Endothelial cell (in vitro differentiated cells): ENCODE data around the gene OAT. TPM values are rescaled to one million over a fixed set of nuclear protein-coding genes. Genes with fewer than 3 reads are reported as not detected.
"Not testable (repeated sequence)": the region's sequence is repeated elsewhere in the genome, so short reads cannot be mapped to it uniquely, and the experiment has no call there.

Experiments
- DNase-seq: peaks from one replicate; pipeline ENCODE4 v3.0.0; 2021; ENCODE audit warnings: low spot score
- H3K27ac Mint-ChIP-seq: one replicate; pipeline ENCODE4 v1.8.0; 2021; ENCODE audit warnings: mixed read lengths, inconsistent platforms; ENCODE audit not compliant: unreplicated experiment
- H3K27me3 Mint-ChIP-seq: one replicate; pipeline ENCODE4 v1.8.0; 2021; ENCODE audit warnings: mild to moderate bottlenecking, moderate library complexity, mixed read lengths, inconsistent platforms; ENCODE audit not compliant: unreplicated experiment
- H3K36me3 Mint-ChIP-seq: one replicate; pipeline ENCODE4 v1.8.0; 2021; ENCODE audit warnings: mild to moderate bottlenecking, low read depth, mixed read lengths, inconsistent platforms; ENCODE audit not compliant: unreplicated experiment
- H3K4me1 Mint-ChIP-seq: one replicate; pipeline ENCODE4 v1.8.0; 2021; ENCODE audit warnings: mild to moderate bottlenecking, mixed read lengths, inconsistent platforms; ENCODE audit not compliant: unreplicated experiment
- H3K4me3 Mint-ChIP-seq: one replicate; pipeline ENCODE4 v1.8.0; 2021; ENCODE audit warnings: mild to moderate bottlenecking, mixed read lengths, inconsistent platforms; ENCODE audit not compliant: unreplicated experiment
- H3K9me3 Mint-ChIP-seq: one replicate; pipeline ENCODE4 v1.8.0; 2021; ENCODE audit warnings: mixed read lengths, inconsistent platforms; ENCODE audit not compliant: unreplicated experiment
- CTCF ChIP-seq: fragments of 200-600 bp; sonication (generic); IDR thresholded peaks from one replicate; pipeline ENCODE4 v1.5.0; 2021; ENCODE audit warnings: antibody characterized with exemption; ENCODE audit not compliant: unreplicated experiment
- total RNA-seq: library from RNA; stranded (reverse); fragmentation: NEBNext Ultra II Directional; extraction: Animal tissue kit (Norgen Biotek cat#: 25700); gene quantifications from one replicate; pipeline ENCODE4 v1.2.1, GENCODE V29; 2021; ENCODE audit not compliant: unreplicated experiment

Gene OAT
- total RNA-seq, 1 donor from 2014 or later, result 36.6 TPM

DNA sequence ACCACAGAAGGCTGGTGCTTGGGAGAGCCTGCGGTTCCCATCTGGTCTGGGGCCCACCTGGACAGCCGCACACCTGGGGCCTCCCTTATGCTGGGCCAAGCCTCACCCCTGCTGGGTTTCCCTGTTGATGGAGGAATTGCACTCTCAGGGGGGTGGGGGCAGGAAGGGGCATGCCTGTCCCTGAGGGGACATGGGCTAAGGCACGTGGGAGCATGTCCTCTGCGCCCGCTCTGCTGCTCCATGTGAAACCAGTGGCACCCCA lies 43.4 kb downstream of the OAT start:
- TF ChIP-seq CTCF, result no peak
- Mint-ChIP-seq H3K4me1 (no peaks in the 10 kb centered on the region), H3K4me3 (no peak overlapping the region), H3K36me3 (no peaks in the 10 kb centered on the region), H3K9me3 (no peaks in the 10 kb centered on the region), H3K27me3 (peaks cover 5% of the 10 kb centered on the region), H3K27ac (no peak overlapping the region)
- no peak for DNase-seq

GRCh38 chr10:124374535-124375352 lies 44.0 kb downstream of the OAT start:
- no peak overlapping the region for H3K27ac Mint-ChIP-seq
- H3K4me1 Mint-ChIP-seq, result peaks cover 4% of the 10 kb centered on the region
- peaks cover 5% of the 10 kb centered on the region for H3K27me3 Mint-ChIP-seq
- no peaks in the 10 kb centered on the region for H3K36me3 Mint-ChIP-seq
- no peak for TF ChIP-seq CTCF
- H3K4me3 Mint-ChIP-seq, result no peak overlapping the region
- DNase-seq, result no peak
- H3K9me3 Mint-ChIP-seq, result no peaks in the 10 kb centered on the region

- no peak for DNase-seq
- Mint-ChIP-seq H3K9me3 (no peaks in the 10 kb centered on the region), H3K4me1 (peaks cover 5% of the 10 kb centered on the region), H3K36me3 (no peaks in the 10 kb centered on the region), H3K27ac (no peak overlapping the region), H3K4me3 (no peak overlapping the region), H3K27me3 (peaks cover 4% of the 10 kb centered on the region)
- no peak for TF ChIP-seq CTCF
These were observed 45.8 kb downstream of the OAT start for GRCh38 chr10:124372899-124373298.

DNA sequence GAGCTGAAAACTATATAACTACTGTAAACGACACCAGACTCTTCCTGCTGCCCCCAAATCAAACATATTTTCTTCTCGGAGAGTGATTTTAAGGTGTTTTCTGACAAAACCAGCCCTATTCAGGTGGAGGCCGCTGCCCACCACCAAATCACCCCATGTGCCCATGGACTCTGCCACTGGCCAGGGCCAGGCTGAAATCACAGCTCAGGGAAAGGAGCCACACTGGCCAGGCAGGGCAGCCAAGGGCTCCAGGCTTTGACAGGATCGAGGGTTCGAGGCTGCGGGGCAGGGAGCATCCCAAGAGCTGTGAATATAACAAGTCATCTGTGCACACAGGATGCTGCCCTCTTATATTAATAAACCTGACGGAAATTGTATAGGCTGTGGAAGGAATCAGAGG lies 48.3 kb downstream of the OAT start:
- peaks cover 7% of the 10 kb centered on the region for H3K27me3 Mint-ChIP-seq
- H3K9me3 Mint-ChIP-seq, result no peaks in the 10 kb centered on the region
- no peak overlapping the region for H3K4me3 Mint-ChIP-seq
- H3K27ac Mint-ChIP-seq, result no peak overlapping the region
- no peak for DNase-seq
- H3K36me3 Mint-ChIP-seq, result no peaks in the 10 kb centered on the region
- no peak for TF ChIP-seq CTCF
- H3K4me1 Mint-ChIP-seq, result peaks cover 5% of the 10 kb centered on the region

- Mint-ChIP-seq H3K4me1 (peaks cover 5% of the 10 kb centered on the region), H3K27me3 (peaks cover 11% of the 10 kb centered on the region), H3K4me3 (no peak overlapping the region), H3K9me3 (no peaks in the 10 kb centered on the region), H3K36me3 (no peaks in the 10 kb centered on the region), H3K27ac (no peak overlapping the region)
- TF ChIP-seq CTCF, result no peak
- DNase-seq, result no peak
These were observed 48.7 kb downstream of the OAT start for GRCh38 chr10:124369986-124370385.

GRCh38 chr10:124369533-124369932 lies 49.2 kb downstream of the OAT start:
- H3K36me3 Mint-ChIP-seq, H3K4me3 Mint-ChIP-seq, H3K27ac Mint-ChIP-seq, DNase-seq, H3K9me3 Mint-ChIP-seq, H3K4me1 Mint-ChIP-seq: not testable (repeated sequence)
- peaks cover 12% of the 10 kb centered on the region for H3K27me3 Mint-ChIP-seq
